ENCODE data around the gene EMILIN3. TPM values are rescaled to one million over a fixed set of nuclear protein-coding genes. Genes with fewer than 3 reads are reported as not detected.
A peak's percentile ranks its signal among the peaks of the same experiment; 100 is the strongest.

Gene EMILIN3
- total RNA-seq, 1 experiment from 2014 or later, result not detected

DNA sequence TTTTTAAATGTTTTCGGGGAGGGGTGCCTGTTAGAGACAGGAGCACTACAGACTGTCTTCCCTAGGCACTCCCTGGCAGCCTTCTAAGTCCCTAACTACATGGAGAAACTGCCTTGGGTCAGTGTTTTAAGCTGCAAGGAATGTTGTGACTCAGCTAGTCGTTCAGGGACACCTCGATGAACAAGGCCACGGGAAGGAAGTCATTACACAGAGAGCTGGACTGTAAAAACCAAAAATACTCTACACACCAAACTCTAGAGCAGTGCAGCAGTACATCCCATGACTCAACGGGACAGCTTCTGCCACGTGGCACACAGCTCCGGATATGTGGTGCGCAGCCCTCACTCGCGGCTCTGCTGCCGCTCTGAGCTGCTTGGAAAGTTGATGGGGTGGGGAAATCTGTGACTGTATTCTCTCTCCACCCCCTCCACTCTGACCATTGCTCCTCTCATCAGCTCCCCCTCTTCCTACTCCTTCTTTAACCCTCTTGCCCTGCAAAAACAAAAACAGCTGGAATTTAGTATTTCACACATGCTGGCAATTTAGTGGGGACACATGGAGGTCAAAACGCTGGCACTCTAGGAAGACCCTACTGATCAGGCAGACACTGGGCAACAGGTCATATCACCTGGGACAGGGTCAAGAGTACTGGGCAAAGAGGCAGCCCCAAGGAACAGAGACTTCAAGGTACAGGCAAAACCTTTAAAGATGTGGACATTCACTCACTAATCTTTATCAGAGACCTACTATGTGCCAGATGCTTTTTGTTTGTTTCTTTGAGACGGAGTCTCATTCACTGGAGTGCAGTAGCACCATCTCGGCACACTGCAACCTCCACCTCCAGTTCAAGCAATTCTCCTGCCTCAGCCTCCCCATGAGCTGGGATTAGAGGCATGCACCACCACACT, 36.9 kb downstream of the EMILIN3 start:
- ATAC-seq (peak; percentile 79), DNase-seq (ENCODE audit: low read depth, low spot score) (peak; percentile 26)
- Histone ChIP-seq H3K27ac (ENCODE audit: low read depth, low read length) (peak overlapping the region; percentile 37; the same call in 1 of the 2 replicates), H3K9me2 (ENCODE audit: insufficient read depth) (no peaks in the 10 kb centered on the region), H3K79me2 (ENCODE audit: insufficient read depth, low read length) (no peaks in the 10 kb centered on the region), H3K4me1 (ENCODE audit: control insufficient read depth in 1 of 2, insufficient read depth in 2 of 2, low read length in 2 of 2) (peaks cover 7 to 19% of the 10 kb centered on the region in 2 experiments; a peak in 3 of 4 replicates), H3K4me2 (ENCODE audit: low read length) (peak overlapping the region; percentile 59), H3K4me3 (replicated peaks in 1 of 2; ENCODE audit: low read depth in 1 of 2, low read length in 2 of 2) (peak overlapping the region in 1 of 2 experiments; percentile 1; a peak in 1 of 4 replicates), H4K20me1 (ENCODE audit: insufficient read depth) (no peaks in the 10 kb centered on the region), H2AFZ (ENCODE audit: low read depth, low read length, poor library complexity, severe bottlenecking) (peak overlapping the region; percentile 99), H3K27me3 (ENCODE audit: insufficient read depth, low read length) (no peaks in the 10 kb centered on the region), H3K9me3 (ENCODE audit: control insufficient read depth in 1 of 2, insufficient read depth in 1 of 2, low read depth in 1 of 2, low read length in 2 of 2) (no peaks in the 10 kb centered on the region), H3K36me3 (ENCODE audit: control insufficient read depth in 1 of 2, insufficient read depth in 2 of 2, low read length in 2 of 2) (no peaks in the 10 kb centered on the region), H3K9ac (ENCODE audit: low read length) (peak overlapping the region; percentile 29; the same call in 1 of the 2 replicates)
- ChIA-PET RAD21 (ENCODE audit: low non-redundant PET in 1 of 2, low total read pairs in 2 of 2, uncharacterized antibody in 2 of 2, unreplicated experiment in 2 of 2) (no interaction called here), POLR2A (no interaction called here), CTCF (interaction anchor here (1.0 to 1.8 kb wide), 4 partner anchors 10 to 339 kb away, joined by 3 to 15 read pairs (median 4); partner anchors contain the start of gene LPIN3)
- TF ChIP-seq YY1 (IDR thresholded peaks at IDR 0.05; ENCODE audit: extremely low read depth, insufficient replicate concordance, low read depth, low read length) (no peak), ELF1 (IDR thresholded peaks at IDR 0.05; ENCODE audit: borderline replicate concordance, low read depth) (no peak), EGR1 (IDR thresholded peaks at IDR 0.05; ENCODE audit: low read depth) (no peak), POLR2AphosphoS5 (IDR thresholded peaks at IDR 0.05; ENCODE audit: low read depth, low read length) (no peak), ZFX (IDR thresholded peaks at IDR 0.05) (no peak), POLR2A (IDR thresholded peaks at IDR 0.05; ENCODE audit: borderline replicate concordance, extremely low read depth, insufficient read depth, insufficient read length) (peak; percentile 71), RAD21 (IDR thresholded peaks at IDR 0.05; ENCODE audit: low read depth) (no peak), TCF7L2 (IDR thresholded peaks at IDR 0.05; ENCODE audit: borderline replicate concordance, extremely low read depth, insufficient read depth, insufficient read length) (no peak), FOSL1 (IDR thresholded peaks at IDR 0.05; ENCODE audit: low read depth) (peak; percentile 39; the same call in 1 of the 2 replicates), CBX3 (IDR thresholded peaks at IDR 0.05; ENCODE audit: low read depth) (no peak), ZNF274 (IDR thresholded peaks at IDR 0.05; ENCODE audit: low read depth, low read length) (no peak)
- TF ChIP-seq, protein P1, sequence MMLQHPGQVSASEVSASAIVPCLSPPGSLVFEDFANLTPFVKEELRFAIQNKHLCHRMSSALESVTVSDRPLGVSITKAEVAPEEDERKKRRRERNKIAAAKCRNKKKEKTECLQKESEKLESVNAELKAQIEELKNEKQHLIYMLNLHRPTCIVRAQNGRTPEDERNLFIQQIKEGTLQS (IDR thresholded peaks at IDR 0.05), result no peak
- TF ChIP-seq, protein P2, sequence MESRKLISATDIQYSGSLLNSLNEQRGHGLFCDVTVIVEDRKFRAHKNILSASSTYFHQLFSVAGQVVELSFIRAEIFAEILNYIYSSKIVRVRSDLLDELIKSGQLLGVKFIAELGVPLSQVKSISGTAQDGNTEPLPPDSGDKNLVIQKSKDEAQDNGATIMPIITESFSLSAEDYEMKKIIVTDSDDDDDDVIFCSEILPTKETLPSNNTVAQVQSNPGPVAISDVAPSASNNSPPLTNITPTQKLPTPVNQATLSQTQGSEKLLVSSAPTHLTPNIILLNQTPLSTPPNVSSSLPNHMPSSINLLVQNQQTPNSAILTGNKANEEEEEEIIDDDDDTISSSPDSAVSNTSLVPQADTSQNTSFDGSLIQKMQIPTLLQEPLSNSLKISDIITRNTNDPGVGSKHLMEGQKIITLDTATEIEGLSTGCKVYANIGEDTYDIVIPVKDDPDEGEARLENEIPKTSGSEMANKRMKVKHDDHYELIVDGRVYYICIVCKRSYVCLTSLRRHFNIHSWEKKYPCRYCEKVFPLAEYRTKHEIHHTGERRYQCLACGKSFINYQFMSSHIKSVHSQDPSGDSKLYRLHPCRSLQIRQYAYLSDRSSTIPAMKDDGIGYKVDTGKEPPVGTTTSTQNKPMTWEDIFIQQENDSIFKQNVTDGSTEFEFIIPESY (IDR thresholded peaks at IDR 0.05; ENCODE audit: extremely low read depth, insufficient replicate concordance, low read length), result no peak
- TF ChIP-seq, protein P3, sequence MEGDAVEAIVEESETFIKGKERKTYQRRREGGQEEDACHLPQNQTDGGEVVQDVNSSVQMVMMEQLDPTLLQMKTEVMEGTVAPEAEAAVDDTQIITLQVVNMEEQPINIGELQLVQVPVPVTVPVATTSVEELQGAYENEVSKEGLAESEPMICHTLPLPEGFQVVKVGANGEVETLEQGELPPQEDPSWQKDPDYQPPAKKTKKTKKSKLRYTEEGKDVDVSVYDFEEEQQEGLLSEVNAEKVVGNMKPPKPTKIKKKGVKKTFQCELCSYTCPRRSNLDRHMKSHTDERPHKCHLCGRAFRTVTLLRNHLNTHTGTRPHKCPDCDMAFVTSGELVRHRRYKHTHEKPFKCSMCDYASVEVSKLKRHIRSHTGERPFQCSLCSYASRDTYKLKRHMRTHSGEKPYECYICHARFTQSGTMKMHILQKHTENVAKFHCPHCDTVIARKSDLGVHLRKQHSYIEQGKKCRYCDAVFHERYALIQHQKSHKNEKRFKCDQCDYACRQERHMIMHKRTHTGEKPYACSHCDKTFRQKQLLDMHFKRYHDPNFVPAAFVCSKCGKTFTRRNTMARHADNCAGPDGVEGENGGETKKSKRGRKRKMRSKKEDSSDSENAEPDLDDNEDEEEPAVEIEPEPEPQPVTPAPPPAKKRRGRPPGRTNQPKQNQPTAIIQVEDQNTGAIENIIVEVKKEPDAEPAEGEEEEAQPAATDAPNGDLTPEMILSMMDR (IDR thresholded peaks at IDR 0.05 in 2 of 3, conservative IDR thresholded peaks at IDR 0.05 in 1 of 3; ENCODE audit: borderline replicate concordance in 1 of 3, insufficient read depth in 1 of 3, low read depth in 2 of 3, low read length in 2 of 3), result no peak
- TF ChIP-seq, protein P4, sequence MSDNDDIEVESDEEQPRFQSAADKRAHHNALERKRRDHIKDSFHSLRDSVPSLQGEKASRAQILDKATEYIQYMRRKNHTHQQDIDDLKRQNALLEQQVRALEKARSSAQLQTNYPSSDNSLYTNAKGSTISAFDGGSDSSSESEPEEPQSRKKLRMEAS (IDR thresholded peaks at IDR 0.05), result peak; percentile 90
- no TSS peak for BruUV-seq (replicated peaks)
- intact Hi-C loops (cut with micrococcal nuclease), result no loop called here
